ENCODE data around the gene SELP.

DNA sequence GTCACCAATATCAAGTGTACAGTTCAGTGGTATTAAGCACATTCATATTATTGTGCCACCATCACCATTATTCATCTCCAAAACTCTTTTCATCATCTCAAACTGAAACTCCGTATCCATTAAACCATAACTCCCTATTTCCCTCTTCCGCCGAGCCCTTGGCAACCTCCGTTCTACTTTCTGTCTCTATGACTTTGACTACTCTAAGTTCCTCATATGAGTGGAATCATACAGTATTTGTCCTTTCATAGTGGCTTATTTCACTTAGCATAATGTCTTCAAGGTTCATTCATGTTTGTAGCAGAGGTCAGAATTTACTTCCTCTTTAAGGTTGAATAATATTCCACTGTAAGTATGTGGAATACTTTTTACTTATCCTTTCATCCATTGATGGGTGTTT lies 21.7 kb downstream of the SELP start:
- TF ChIP-seq, protein P1, sequence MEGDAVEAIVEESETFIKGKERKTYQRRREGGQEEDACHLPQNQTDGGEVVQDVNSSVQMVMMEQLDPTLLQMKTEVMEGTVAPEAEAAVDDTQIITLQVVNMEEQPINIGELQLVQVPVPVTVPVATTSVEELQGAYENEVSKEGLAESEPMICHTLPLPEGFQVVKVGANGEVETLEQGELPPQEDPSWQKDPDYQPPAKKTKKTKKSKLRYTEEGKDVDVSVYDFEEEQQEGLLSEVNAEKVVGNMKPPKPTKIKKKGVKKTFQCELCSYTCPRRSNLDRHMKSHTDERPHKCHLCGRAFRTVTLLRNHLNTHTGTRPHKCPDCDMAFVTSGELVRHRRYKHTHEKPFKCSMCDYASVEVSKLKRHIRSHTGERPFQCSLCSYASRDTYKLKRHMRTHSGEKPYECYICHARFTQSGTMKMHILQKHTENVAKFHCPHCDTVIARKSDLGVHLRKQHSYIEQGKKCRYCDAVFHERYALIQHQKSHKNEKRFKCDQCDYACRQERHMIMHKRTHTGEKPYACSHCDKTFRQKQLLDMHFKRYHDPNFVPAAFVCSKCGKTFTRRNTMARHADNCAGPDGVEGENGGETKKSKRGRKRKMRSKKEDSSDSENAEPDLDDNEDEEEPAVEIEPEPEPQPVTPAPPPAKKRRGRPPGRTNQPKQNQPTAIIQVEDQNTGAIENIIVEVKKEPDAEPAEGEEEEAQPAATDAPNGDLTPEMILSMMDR (IDR thresholded peaks at IDR 0.05), result no peak
- TF ChIP-seq POLR2A (IDR thresholded peaks at IDR 0.05), result no peak

Measured in Peyer's patch (tissue), 4 donors.